ENCODE measurements around the gene ENC1.

The ENC1 gene

GRCh38 chr5:74631081-74631953, 9.2 kb downstream of the ENC1 start:
- DNase-seq (ENCODE audit: low read depth) = peak; percentile 5

GRCh38 chr5:74630453-74631066, 10.0 kb downstream of the ENC1 start:
- DNase-seq (ENCODE audit: low read depth) = no peak

- no peak for DNase-seq (ENCODE audit: low read depth)
Observed at GRCh38 chr5:74629326-74629725, 11.2 kb downstream of the ENC1 start.

GRCh38 chr5:74628359-74628758, 12.2 kb downstream of the ENC1 start:
- DNase-seq (ENCODE audit: low read depth) = no peak

GRCh38 chr5:74627646-74628279, 12.8 kb downstream of the ENC1 start:
- DNase-seq (ENCODE audit: low read depth) = no peak

GRCh38 chr5:74626386-74627222, 13.9 kb downstream of the ENC1 start:
- no peak for DNase-seq (ENCODE audit: low read depth)

- no peak for DNase-seq (ENCODE audit: low read depth)
Observed at GRCh38 chr5:74625742-74626241, 14.7 kb downstream of the ENC1 start.

- DNase-seq (ENCODE audit: low read depth) = no peak
Observed at GRCh38 chr5:74624931-74625505, 15.5 kb downstream of the ENC1 start.

- DNase-seq (ENCODE audit: low read depth) = no peak
Observed at GRCh38 chr5:74624501-74624900, 16.0 kb downstream of the ENC1 start.

GRCh38 chr5:74623748-74624408, 16.6 kb downstream of the ENC1 start:
- DNase-seq (ENCODE audit: low read depth) = no peak

- DNase-seq (ENCODE audit: low read depth) = no peak
Observed at GRCh38 chr5:74623006-74623611, 17.4 kb downstream of the ENC1 start.

- DNase-seq (ENCODE audit: low read depth) = no peak
Observed at GRCh38 chr5:74622122-74622521, 18.4 kb downstream of the ENC1 start.

- no peak for DNase-seq (ENCODE audit: low read depth)
Observed at GRCh38 chr5:74621492-74621891, 19.0 kb downstream of the ENC1 start.

GRCh38 chr5:74619308-74619707, 21.2 kb downstream of the ENC1 start:
- no peak for DNase-seq (ENCODE audit: low read depth)

GRCh38 chr5:74618106-74618505, 22.4 kb downstream of the ENC1 start:
- DNase-seq (ENCODE audit: low read depth) = no peak

- no peak for DNase-seq (ENCODE audit: low read depth)
Observed at GRCh38 chr5:74617202-74617601, 23.3 kb downstream of the ENC1 start.

- no peak for DNase-seq (ENCODE audit: low read depth)
Observed at GRCh38 chr5:74616236-74617146, 24.0 kb downstream of the ENC1 start.

GRCh38 chr5:74613283-74613682, 27.2 kb downstream of the ENC1 start:
- DNase-seq (ENCODE audit: low read depth) = no peak

- no peak for DNase-seq (ENCODE audit: low read depth)
Observed at GRCh38 chr5:74612045-74612444, 28.5 kb downstream of the ENC1 start.
